A673 (cell line): Measurements from ENCODE around the gene SRA1. TPM values are rescaled to one million over a fixed set of nuclear protein-coding genes. Genes with fewer than 3 reads are reported as not detected.

Source experiments
- BruUV-seq: library from RNA; stranded (reverse); fragments of 400-500 nt; replicated peaks from 2 replicates; lab custom pipeline; 2021; lab: Mats Ljungman, UMichigan
- CTCF ChIA-PET: fragments of 300-600 bp; sonication (Branson Sonifier 250); formaldehyde crosslinking; loops from one replicate; lab custom pipeline; 2022; ENCODE audit warnings: antibody characterized with exemption; lab: Charles Lee
- POLR2A ChIA-PET: fragments of 300-600 bp; sonication (Branson Sonifier 250); formaldehyde crosslinking; loops from one replicate; lab custom pipeline; 2022; ENCODE audit warnings: antibody characterized with exemption; ENCODE audit not compliant: low non-redundant PET; lab: Charles Lee
- DNase-seq: peaks from one replicate; pipeline ENCODE4 v3.0.0-alpha.2; 2015; ENCODE audit warnings: low spot score
- H3K27ac ChIP-seq: fragments of 200-600 bp; sonication (generic); 2 replicates; pipeline ENCODE4 v1.5.1; 2016; ENCODE audit warnings: mixed run types, low read depth, mild to moderate bottlenecking, mixed read lengths, antibody characterized with exemption, low read length; ENCODE audit not compliant: poor library complexity, severe bottlenecking
- H3K27me3 ChIP-seq: fragments of 200-600 bp; sonication (generic); replicated peaks from 2 replicates; pipeline ENCODE4 v1.6.1; 2017; ENCODE audit warnings: mixed run types, low read depth, mild to moderate bottlenecking, mixed read lengths, antibody characterized with exemption, low read length; ENCODE audit not compliant: insufficient read depth, poor library complexity
- H3K36me3 ChIP-seq: fragments of 200-600 bp; sonication (generic); 2 replicates; pipeline ENCODE4 v1.6.1; 2016; ENCODE audit warnings: mixed run types, mild to moderate bottlenecking, mixed read lengths, antibody characterized with exemption, low read length; ENCODE audit not compliant: insufficient read depth, poor library complexity, severe bottlenecking
- H3K4me1 ChIP-seq: fragments of 200-600 bp; sonication (generic); 2 replicates; pipeline ENCODE4 v1.6.1; 2017; ENCODE audit warnings: mixed run types, mild to moderate bottlenecking, mixed read lengths, antibody characterized with exemption, low read length; ENCODE audit not compliant: insufficient read depth, poor library complexity, severe bottlenecking
- H3K4me3 ChIP-seq: fragments of 200-600 bp; sonication (generic); 2 replicates; pipeline ENCODE4 v1.5.1; 2016; ENCODE audit warnings: low read depth, mixed run types, mild to moderate bottlenecking, mixed read lengths, low read length; ENCODE audit not compliant: poor library complexity, severe bottlenecking
- H3K9me3 ChIP-seq: fragments of 200-600 bp; sonication (generic); 2 replicates; pipeline ENCODE4 v1.6.1; 2016; ENCODE audit warnings: mixed run types, low read depth, mild to moderate bottlenecking, mixed read lengths, antibody characterized with exemption, low read length; ENCODE audit not compliant: poor library complexity, severe bottlenecking
- EZH2 ChIP-seq: fragments of 200-600 bp; sonication (generic); IDR thresholded peaks from 2 replicates; pipeline ENCODE4 v1.6.1; 2017; ENCODE audit warnings: borderline replicate concordance, low read depth, mild to moderate bottlenecking, mixed read lengths, antibody characterized with exemption, low read length; ENCODE audit not compliant: poor library complexity, severe bottlenecking
- intact Hi-C: fragments of 100-400 bp; cut with micrococcal nuclease; formaldehyde crosslinking; loops from one replicate; pipeline ENCODE4 v1.10.0; 2022; ENCODE audit not compliant: unreplicated experiment
- total RNA-seq: library from RNA; stranded (reverse); gene quantifications from 2 replicates; pipeline ENCODE4 v1.2.3, GENCODE V29; 2021
- TF ChIP-seq, protein P1 (sequence below): fragments of 300-800, 200-600 bp; sonication (generic); conservative IDR thresholded peaks from 2 replicates; pipeline ENCODE4 v1.5.1; 2017; ENCODE audit warnings: low read depth, mild to moderate bottlenecking, antibody characterized with exemption, low read length, moderate library complexity, mixed read lengths

SRA1 gene
- total RNA-seq, 1 experiment from 2014 or later = 55.1 TPM

DNA sequence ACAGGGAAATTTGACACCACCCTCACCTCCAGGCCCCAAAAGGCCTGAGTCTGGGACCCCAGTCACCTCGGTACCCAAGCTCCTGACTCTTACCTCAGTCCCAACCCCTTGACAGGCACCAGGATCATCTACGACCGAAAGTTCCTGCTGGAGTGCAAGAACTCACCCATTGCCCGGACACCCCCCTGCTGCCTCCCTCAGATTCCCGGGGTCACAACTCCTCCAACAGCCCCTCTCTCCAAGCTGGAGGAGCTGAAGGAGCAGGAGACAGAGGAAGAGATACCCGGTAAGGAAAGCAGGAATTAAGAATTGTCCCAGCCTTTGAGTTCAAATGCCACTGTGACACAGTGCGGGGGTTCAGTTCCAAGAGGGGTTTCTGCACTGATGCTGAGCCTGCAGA lies 8.5 kb downstream of the SRA1 start:
- ChIA-PET CTCF (no interaction called here), POLR2A (interaction anchor here (1.2 kb wide), 1 partner anchor 8 kb away, joined by 5 read pairs; the partner anchor contains the start of gene SRA1)
- no peaks in the 10 kb centered on the region for H3K27me3 ChIP-seq
- TF ChIP-seq, protein P1, sequence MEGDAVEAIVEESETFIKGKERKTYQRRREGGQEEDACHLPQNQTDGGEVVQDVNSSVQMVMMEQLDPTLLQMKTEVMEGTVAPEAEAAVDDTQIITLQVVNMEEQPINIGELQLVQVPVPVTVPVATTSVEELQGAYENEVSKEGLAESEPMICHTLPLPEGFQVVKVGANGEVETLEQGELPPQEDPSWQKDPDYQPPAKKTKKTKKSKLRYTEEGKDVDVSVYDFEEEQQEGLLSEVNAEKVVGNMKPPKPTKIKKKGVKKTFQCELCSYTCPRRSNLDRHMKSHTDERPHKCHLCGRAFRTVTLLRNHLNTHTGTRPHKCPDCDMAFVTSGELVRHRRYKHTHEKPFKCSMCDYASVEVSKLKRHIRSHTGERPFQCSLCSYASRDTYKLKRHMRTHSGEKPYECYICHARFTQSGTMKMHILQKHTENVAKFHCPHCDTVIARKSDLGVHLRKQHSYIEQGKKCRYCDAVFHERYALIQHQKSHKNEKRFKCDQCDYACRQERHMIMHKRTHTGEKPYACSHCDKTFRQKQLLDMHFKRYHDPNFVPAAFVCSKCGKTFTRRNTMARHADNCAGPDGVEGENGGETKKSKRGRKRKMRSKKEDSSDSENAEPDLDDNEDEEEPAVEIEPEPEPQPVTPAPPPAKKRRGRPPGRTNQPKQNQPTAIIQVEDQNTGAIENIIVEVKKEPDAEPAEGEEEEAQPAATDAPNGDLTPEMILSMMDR = no peak
- TF ChIP-seq EZH2 = no peak
- no TSS peak for BruUV-seq
- no peak for DNase-seq
- peak overlapping the region; percentile 65 for H3K27ac ChIP-seq
- peaks cover 10% of the 10 kb centered on the region for H3K4me1 ChIP-seq
- no peaks in the 10 kb centered on the region for H3K9me3 ChIP-seq
- intact Hi-C loops = no loop called here
- H3K36me3 ChIP-seq = peaks cover 40% of the 10 kb centered on the region
- no peak overlapping the region for H3K4me3 ChIP-seq

DNA sequence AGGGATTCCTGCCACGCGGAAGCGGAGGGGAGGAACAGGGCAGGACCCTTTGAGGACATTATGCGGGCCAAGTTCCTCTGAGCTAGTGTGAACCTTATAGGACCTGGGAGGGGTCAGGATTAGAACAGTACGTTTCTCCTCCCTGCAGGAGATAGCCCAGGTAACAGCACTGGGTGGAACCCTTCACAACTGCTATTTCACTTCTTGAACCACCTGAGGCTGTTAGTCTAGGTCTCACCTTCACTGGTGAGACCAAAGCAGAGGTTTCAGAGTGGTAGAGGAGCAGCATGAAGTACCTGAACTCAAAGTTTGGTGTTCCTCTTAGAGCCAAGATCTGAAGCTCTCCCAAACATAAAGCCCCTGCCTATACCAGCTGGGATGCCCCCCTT lies 9.0 kb downstream of the SRA1 start:
- Histone ChIP-seq H3K27ac (peak overlapping the region; percentile 65), H3K36me3 (peaks cover 38% of the 10 kb centered on the region), H3K4me1 (peaks cover 10% of the 10 kb centered on the region), H3K9me3 (no peaks in the 10 kb centered on the region), H3K27me3 (no peaks in the 10 kb centered on the region), H3K4me3 (no peak overlapping the region)
- no peak for DNase-seq
- ChIA-PET CTCF (no interaction called here), POLR2A (interaction anchor here (1.2 kb wide), 1 partner anchor 9 kb away, joined by 5 read pairs; the partner anchor contains the start of gene SRA1)
- intact Hi-C loops = no loop called here
- no TSS peak for BruUV-seq
- TF ChIP-seq, protein P1 = no peak
- TF ChIP-seq EZH2 = no peak

DNA sequence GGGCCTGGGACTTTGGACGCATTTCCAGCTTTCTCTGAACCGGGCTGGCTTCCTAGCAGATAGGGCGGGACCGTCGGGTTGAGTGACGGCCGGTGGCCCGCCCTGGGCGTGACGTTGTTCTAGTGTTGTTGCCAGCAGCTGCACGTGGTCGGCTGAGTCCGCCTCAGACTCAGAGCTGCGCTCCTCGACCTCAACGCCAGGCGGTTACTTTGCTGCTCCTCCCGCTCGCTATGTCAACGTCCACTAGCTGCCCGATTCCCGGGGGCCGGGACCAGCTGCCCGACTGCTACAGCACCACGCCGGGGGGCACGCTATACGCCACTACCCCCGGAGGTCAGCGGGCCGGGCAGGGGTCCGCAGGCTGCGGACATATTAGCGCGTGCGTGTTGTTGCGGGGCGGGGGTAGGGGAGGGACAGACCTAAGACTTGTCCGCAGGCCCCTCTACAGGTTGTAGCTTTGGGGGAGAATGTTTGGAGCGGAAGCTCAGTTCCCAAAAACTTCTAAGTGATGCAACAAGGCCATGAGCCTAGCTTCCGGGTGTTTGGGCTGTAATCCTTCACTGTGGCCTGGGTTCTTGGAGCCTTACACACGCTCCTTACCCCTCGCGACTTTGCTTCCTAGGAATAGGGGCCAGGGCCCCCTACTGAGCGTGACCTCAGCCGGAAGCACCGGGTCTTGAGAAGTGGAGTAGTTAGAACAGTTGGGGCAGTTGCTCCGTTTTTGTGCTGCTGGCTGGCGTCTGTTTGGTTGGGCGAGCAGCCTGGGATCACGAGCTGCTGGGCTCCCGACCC lies 9.6 kb downstream of the SRA1 start, which contains the start of gene EIF4EBP3:
TSS of gene EIF4EBP3 (plus strand) at position 155 of the 792 bp plus-strand sequence. CDS start at position 231, 76 bp downstream.
- peak within 1 kb of the TSS; percentile 65 for H3K27ac ChIP-seq
- DNase-seq = peak; percentile 93
- H3K9me3 ChIP-seq = no peaks in the 10 kb centered on the region
- peak within 1 kb of the TSS; percentile 30 for H3K4me3 ChIP-seq
- peaks cover 32% of the 10 kb centered on the region for H3K36me3 ChIP-seq
- H3K27me3 ChIP-seq = no peaks in the 10 kb centered on the region
- intact Hi-C loops = no loop called here
- no peak for TF ChIP-seq EZH2
- TF ChIP-seq, protein P1 = peak; percentile 49
- peaks cover 10% of the 10 kb centered on the region for H3K4me1 ChIP-seq
- TSS peak; percentile 35 for BruUV-seq
- POLR2A ChIA-PET = interaction anchor here (0.5 to 1.3 kb wide), 3 partner anchors 10 to 321 kb away, joined by 3 to 5 read pairs (median 5); partner anchors contain the start of genes PCDHA11 and SRA1
- CTCF ChIA-PET = interaction anchor here (0.5 kb wide), 1 partner anchor 145 kb away, joined by 5 read pairs; no protein-coding TSS in a partner anchor
